Sigmoid colon (tissue), 7 donors: ENCODE results near the gene LRP1B. TPM values are rescaled to one million over a fixed set of nuclear protein-coding genes. Genes with fewer than 3 reads are reported as not detected.
"Not testable (repeated sequence)": the region's sequence is repeated elsewhere in the genome, so short reads cannot be mapped to it uniquely, and the experiment has no call there.

Experiments
- DNase-seq: peaks from one replicate; pipeline ENCODE4 v3.0.0-alpha.2; 2019
- H3K27ac ChIP-seq, 4 donors: fragments of 200-600 bp; sonication (generic); one replicate each; pipeline ENCODE4 v1.5.1; 2016 to 2019; ENCODE audit warnings: mild to moderate bottlenecking in 1 of 4
- H3K27me3 ChIP-seq, 3 donors: fragments of 200-600 bp; sonication (generic); one replicate each; pipeline ENCODE4 v1.5.1; 2019; ENCODE audit warnings: mild to moderate bottlenecking in 1 of 3
- H3K36me3 ChIP-seq, 4 donors: fragments of 200-600 bp; sonication (generic); one replicate each; pipeline ENCODE4 v1.5.1; 2016 to 2019
- H3K4me1 ChIP-seq, 4 donors: fragments of 200-600 bp; sonication (generic); one replicate each; pipeline ENCODE4 v1.5.1; 2017 to 2019
- H3K4me3 ChIP-seq, 4 donors: fragments of 200-600 bp; sonication (generic); one replicate each; pipeline ENCODE4 v1.5.1; 2017 to 2019; ENCODE audit warnings: mild to moderate bottlenecking in 2 of 4, moderate library complexity in 1 of 4
- H3K9me3 ChIP-seq, 4 donors: fragments of 200-600 bp in 3 of 4; sonication (generic) in 3 of 4; one replicate each; pipeline versions ENCODE4 v1.5.1 to v1.6.1; 2013 to 2019
- EP300 ChIP-seq, 4 donors: sonication (generic); formaldehyde crosslinking; IDR thresholded peaks; one replicate each; pipeline ENCODE4 v1.6.1; 2017; ENCODE audit warnings: antibody characterized with exemption in 4 of 4
- POLR2A ChIP-seq, 2 donors: fragments of 450-650 bp; IDR thresholded peaks; one replicate each; pipeline ENCODE4 v1.6.1; 2016; ENCODE audit warnings: antibody characterized with exemption in 2 of 2, mild to moderate bottlenecking in 2 of 2, moderate library complexity in 2 of 2
- POLR2AphosphoS5 ChIP-seq, 4 donors: sonication (generic); formaldehyde crosslinking; IDR thresholded peaks; one replicate each; pipeline ENCODE4 v1.6.1; 2017; ENCODE audit warnings: antibody characterized with exemption in 4 of 4
- WGBS, 2 donors: extraction: QIAGEN DNeasy Blood & Tissue Kit; methylation state at CpG; one replicate each; pipeline ENCODE4 v1.1.7; 2013; 5-methylcytosine and 5-hydroxymethylcytosine counted together
- intact Hi-C: fragments of 100-400 bp; cut with DNase I; formaldehyde crosslinking; loops from one replicate; pipeline ENCODE4 v1.15.1; 2023
- polyA plus RNA-seq, 3 donors: library from polyadenylated mRNA; stranded (reverse); fragments of 200-250 nt; gene quantifications; one replicate each; pipeline ENCODE4 v1.2.3, GENCODE V29; 2013
- total RNA-seq, 4 donors: library from RNA; depleted of rRNA; stranded (reverse); fragments of >200 nt; gene quantifications; one replicate each; pipeline ENCODE4 v1.1.0, GENCODE V29; 2016
- TF ChIP-seq, protein P1 (sequence below), 4 experiments: fragments of 450-650 bp in 3 of 4; fragments of 200-600 bp in 1 of 4; IDR thresholded peaks; one replicate each; pipeline ENCODE4 v1.5.1; 2016 to 2019; ENCODE audit warnings: antibody characterized with exemption in 4 of 4, mild to moderate bottlenecking in 3 of 4, moderate library complexity in 2 of 4
- donor health status: healthy with polysubstance abuse.
- donor health status: Bipolar disorder and iron deficiency.
- donor health status: healthy.

Gene LRP1B
- total and polyA plus RNA-seq, 7 donors, result 0.06 to 5.1 (median 2.0) TPM; not detected in 1

GRCh38 chr2:141186413-141187074 lies 944.3 kb downstream of the LRP1B start:
- 81 to 94% methylated on average over 1 of the region's 1 CpG for WGBS, 2 donors
- Histone ChIP-seq H3K4me3 (no peak overlapping the region), H3K27ac (no peak overlapping the region), H3K27me3 (no peaks in the 10 kb centered on the region), H3K4me1 (no peaks in the 10 kb centered on the region), H3K36me3 (no peaks in the 10 kb centered on the region), H3K9me3 (no peaks in the 10 kb centered on the region)
- no peak for TF ChIP-seq POLR2AphosphoS5 (IDR thresholded peaks at IDR 0.05)
- TF ChIP-seq POLR2A (IDR thresholded peaks at IDR 0.05), result no peak
- TF ChIP-seq, protein P1, sequence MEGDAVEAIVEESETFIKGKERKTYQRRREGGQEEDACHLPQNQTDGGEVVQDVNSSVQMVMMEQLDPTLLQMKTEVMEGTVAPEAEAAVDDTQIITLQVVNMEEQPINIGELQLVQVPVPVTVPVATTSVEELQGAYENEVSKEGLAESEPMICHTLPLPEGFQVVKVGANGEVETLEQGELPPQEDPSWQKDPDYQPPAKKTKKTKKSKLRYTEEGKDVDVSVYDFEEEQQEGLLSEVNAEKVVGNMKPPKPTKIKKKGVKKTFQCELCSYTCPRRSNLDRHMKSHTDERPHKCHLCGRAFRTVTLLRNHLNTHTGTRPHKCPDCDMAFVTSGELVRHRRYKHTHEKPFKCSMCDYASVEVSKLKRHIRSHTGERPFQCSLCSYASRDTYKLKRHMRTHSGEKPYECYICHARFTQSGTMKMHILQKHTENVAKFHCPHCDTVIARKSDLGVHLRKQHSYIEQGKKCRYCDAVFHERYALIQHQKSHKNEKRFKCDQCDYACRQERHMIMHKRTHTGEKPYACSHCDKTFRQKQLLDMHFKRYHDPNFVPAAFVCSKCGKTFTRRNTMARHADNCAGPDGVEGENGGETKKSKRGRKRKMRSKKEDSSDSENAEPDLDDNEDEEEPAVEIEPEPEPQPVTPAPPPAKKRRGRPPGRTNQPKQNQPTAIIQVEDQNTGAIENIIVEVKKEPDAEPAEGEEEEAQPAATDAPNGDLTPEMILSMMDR (IDR thresholded peaks at IDR 0.05), result no peak
- TF ChIP-seq EP300 (IDR thresholded peaks at IDR 0.05), result no peak
- DNase-seq, result no peak
- intact Hi-C loops, result no loop called here

GRCh38 chr2:141182246-141182645 lies 948.6 kb downstream of the LRP1B start:
- intact Hi-C loops, result no loop called here
- Histone ChIP-seq H3K9me3 (no peaks in the 10 kb centered on the region), H3K27me3 (no peaks in the 10 kb centered on the region), H3K27ac (no peak overlapping the region), H3K36me3 (no peaks in the 10 kb centered on the region), H3K4me1 (no peaks in the 10 kb centered on the region), H3K4me3 (no peak overlapping the region)
- whole genome bisulfite sequencing, 2 donors, result 91 to 92% methylated on average over 1 of the region's 1 CpG
- DNase-seq, result no peak
- no peak for TF ChIP-seq EP300 (IDR thresholded peaks at IDR 0.05)
- TF ChIP-seq POLR2A (IDR thresholded peaks at IDR 0.05), result no peak
- TF ChIP-seq, protein P1 (IDR thresholded peaks at IDR 0.05), result no peak
- TF ChIP-seq POLR2AphosphoS5 (IDR thresholded peaks at IDR 0.05), result no peak

- 87 to 89% methylated on average over 2 of the region's 2 CpGs for WGBS, 2 donors
- DNase-seq, intact Hi-C loops, H3K36me3 ChIP-seq, H3K9me3 ChIP-seq, H3K27ac ChIP-seq, H3K4me1 ChIP-seq, H3K27me3 ChIP-seq, H3K4me3 ChIP-seq: not testable (repeated sequence)
Observed at GRCh38 chr2:141169117-141169516, 961.7 kb downstream of the LRP1B start.

DNA sequence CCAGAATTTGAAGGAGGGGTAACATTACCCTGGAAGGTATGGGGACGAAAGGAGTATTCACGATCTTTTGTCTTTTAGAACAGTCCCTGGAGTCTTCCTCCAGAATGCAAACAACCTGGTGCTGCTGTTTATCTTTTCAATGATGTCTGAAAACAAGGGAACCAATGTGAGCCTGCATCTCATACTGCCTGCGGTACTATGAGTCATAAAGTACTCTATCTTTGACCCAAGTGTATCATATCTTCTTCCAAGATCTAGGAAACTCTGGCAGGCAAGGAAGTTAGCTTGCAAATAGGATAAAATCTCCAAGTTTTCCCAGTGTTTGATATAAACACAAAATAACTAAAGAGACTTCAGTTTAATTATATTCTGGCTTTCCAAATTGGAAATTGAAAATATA lies 968.5 kb downstream of the LRP1B start:
- intact Hi-C loops, result no loop called here
- Histone ChIP-seq H3K4me1 (no peaks in the 10 kb centered on the region), H3K27me3 (no peaks in the 10 kb centered on the region), H3K4me3 (no peak overlapping the region), H3K27ac (no peak overlapping the region), H3K9me3 (no peaks in the 10 kb centered on the region), H3K36me3 (no peaks in the 10 kb centered on the region)
- WGBS, 2 donors, result 39 to 47% methylated on average over 3 of the region's 3 CpGs
- DNase-seq, result no peak
- no peak for TF ChIP-seq EP300 (IDR thresholded peaks at IDR 0.05)
- no peak for TF ChIP-seq POLR2A (IDR thresholded peaks at IDR 0.05)
- no peak for TF ChIP-seq POLR2AphosphoS5 (IDR thresholded peaks at IDR 0.05)
- TF ChIP-seq, protein P1 (IDR thresholded peaks at IDR 0.05), result no peak

DNA sequence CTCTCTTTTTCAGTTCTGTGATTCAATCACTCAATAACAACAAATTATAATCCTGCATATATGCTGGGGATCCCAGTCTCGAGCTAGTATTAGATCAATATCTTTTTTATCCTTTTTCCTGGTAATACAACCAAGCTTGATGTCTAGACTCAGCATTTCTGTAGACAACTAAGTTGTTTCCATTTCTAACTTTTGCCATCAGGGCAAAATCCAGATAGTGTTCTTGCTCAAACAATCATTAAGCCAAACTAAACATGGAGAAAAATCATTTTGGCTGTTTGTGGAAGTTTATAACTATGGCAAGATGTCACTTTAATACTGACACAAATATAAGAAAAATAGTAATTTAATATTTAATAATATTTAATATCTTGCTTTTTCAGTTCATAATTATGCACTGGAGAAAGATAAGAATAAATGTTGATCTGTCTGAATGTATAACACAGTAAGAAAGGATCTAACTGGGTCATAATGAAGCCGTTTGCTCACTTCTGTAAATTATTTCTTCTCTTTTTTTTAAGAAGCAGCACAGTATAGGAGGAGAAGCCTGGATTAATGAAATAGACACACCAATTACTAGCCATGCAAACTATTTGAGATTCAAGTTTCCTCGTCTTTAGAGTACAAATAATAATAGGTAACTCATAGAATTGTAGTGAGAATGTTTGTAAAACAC lies 979.1 kb downstream of the LRP1B start:
- Histone ChIP-seq H3K27me3 (no peaks in the 10 kb centered on the region), H3K36me3 (no peaks in the 10 kb centered on the region), H3K27ac (no peak overlapping the region), H3K4me1 (no peaks in the 10 kb centered on the region), H3K9me3 (no peaks in the 10 kb centered on the region), H3K4me3 (no peak overlapping the region)
- WGBS, 2 donors, result 21 to 61% methylated on average over 3 of the region's 3 CpGs
- TF ChIP-seq EP300 (IDR thresholded peaks at IDR 0.05) (no peak), POLR2A (IDR thresholded peaks at IDR 0.05) (no peak)
- intact Hi-C loops, result no loop called here
- no peak for DNase-seq
